Astrocyte (in vitro differentiated cells and primary cell): Measurements from ENCODE around the gene LRIG1. TPM values are rescaled to one million over a fixed set of nuclear protein-coding genes. Genes with fewer than 3 reads are reported as not detected.

Experiments used
- DNase-seq: peaks from one replicate; pipeline ENCODE4 v3.0.0-alpha.2; 2010; ENCODE audit warnings: low read depth
- FAIRE-seq: peaks from 2 replicates; lab custom pipeline; 2011; peaks lifted over from hg19 to GRCh38; lab: Jason Lieb, UNC
- H2AFZ ChIP-seq: 2 replicates; pipeline ENCODE4 v1.6.0; 2012; ENCODE audit warnings: low read depth, low read length, inconsistent platforms
- H3K27ac ChIP-seq: 2 replicates; pipeline ENCODE4 v1.5.1; 2011; ENCODE audit warnings: low read depth, low read length, inconsistent platforms
- H3K27me3 ChIP-seq: 2 replicates; pipeline ENCODE4 v1.6.0; 2011; ENCODE audit warnings: low read length, inconsistent platforms; ENCODE audit not compliant: insufficient read depth
- H3K36me3 ChIP-seq: 2 replicates; pipeline ENCODE4 v1.5.1; 2011; ENCODE audit warnings: low read length, inconsistent platforms; ENCODE audit not compliant: insufficient read depth
- H3K4me1 ChIP-seq: 2 replicates; pipeline ENCODE4 v1.5.1; 2011; ENCODE audit warnings: low read length, inconsistent platforms; ENCODE audit not compliant: insufficient read depth
- H3K4me2 ChIP-seq: 2 replicates; pipeline ENCODE4 v1.6.0; 2012; ENCODE audit warnings: low read length, inconsistent platforms
- H3K4me3 ChIP-seq: 2 replicates; pipeline ENCODE4 v1.5.1; 2011; ENCODE audit warnings: low read depth, mild to moderate bottlenecking, low read length, inconsistent platforms; ENCODE audit not compliant: insufficient read depth
- H3K79me2 ChIP-seq: 2 replicates; pipeline ENCODE4 v1.6.0; 2012; ENCODE audit warnings: mild to moderate bottlenecking, low read length, inconsistent platforms; ENCODE audit not compliant: insufficient read depth
- H3K9ac ChIP-seq: 2 replicates; pipeline ENCODE4 v1.6.0; 2012; ENCODE audit warnings: mild to moderate bottlenecking, low read length, inconsistent platforms
- H3K9me3 ChIP-seq: 2 replicates; pipeline ENCODE4 v1.5.1; 2012; ENCODE audit warnings: low read depth, mild to moderate bottlenecking, low read length, inconsistent platforms; ENCODE audit not compliant: insufficient read depth
- H4K20me1 ChIP-seq: 2 replicates; pipeline ENCODE4 v1.6.0; 2012; ENCODE audit warnings: low read length, inconsistent platforms; ENCODE audit not compliant: insufficient read depth
- H3K27ac Mint-ChIP-seq: one replicate; pipeline ENCODE4 v1.8.0; 2021; ENCODE audit warnings: mild to moderate bottlenecking, mixed read lengths; ENCODE audit not compliant: unreplicated experiment
- H3K27me3 Mint-ChIP-seq: one replicate; pipeline ENCODE4 v1.8.0; 2021; ENCODE audit warnings: low read depth, mixed read lengths; ENCODE audit not compliant: unreplicated experiment
- H3K36me3 Mint-ChIP-seq: one replicate; pipeline ENCODE4 v1.8.0; 2021; ENCODE audit warnings: low read depth, mixed read lengths; ENCODE audit not compliant: unreplicated experiment
- H3K4me1 Mint-ChIP-seq: one replicate; pipeline ENCODE4 v1.8.0; 2021; ENCODE audit warnings: low read depth, mixed read lengths; ENCODE audit not compliant: unreplicated experiment
- H3K4me3 Mint-ChIP-seq: one replicate; pipeline ENCODE4 v1.8.0; 2021; ENCODE audit warnings: mild to moderate bottlenecking, moderate library complexity, mixed read lengths; ENCODE audit not compliant: unreplicated experiment
- H3K9me3 Mint-ChIP-seq: one replicate; pipeline ENCODE4 v1.8.0; 2021; ENCODE audit warnings: mild to moderate bottlenecking, mixed read lengths; ENCODE audit not compliant: unreplicated experiment
- CTCF ChIP-seq: IDR thresholded peaks from 2 replicates; pipeline ENCODE4 v1.5.1; 2011; ENCODE audit warnings: low read depth, mild to moderate bottlenecking, inconsistent platforms, low read length, moderate library complexity; ENCODE audit not compliant: insufficient read depth
- EZH2 ChIP-seq: IDR thresholded peaks from 2 replicates; pipeline ENCODE4 v1.6.1; 2012; ENCODE audit warnings: mild to moderate bottlenecking, low read length, inconsistent platforms; ENCODE audit not compliant: insufficient read depth
- total RNA-seq: library from RNA; stranded (reverse); gene quantifications from 2 replicates; pipeline ENCODE4 v1.2.1, GENCODE V29; 2021

LRIG1 gene
- total RNA-seq, 1 donor from 2014 or later, result 39.7 TPM

- H3K27ac ChIP-seq, result peak overlapping the region; percentile 63
- H3K9me3 Mint-ChIP-seq, result no peaks in the 10 kb centered on the region
- H3K27me3 ChIP-seq, result no peaks in the 10 kb centered on the region
- peaks cover 16% of the 10 kb centered on the region for H3K4me1 ChIP-seq
- no peaks in the 10 kb centered on the region for H3K36me3 ChIP-seq
- H2AFZ ChIP-seq, result no peak overlapping the region
- no peaks in the 10 kb centered on the region for H3K9me3 ChIP-seq
- peak overlapping the region; percentile 95 for H3K27ac Mint-ChIP-seq
- H3K36me3 Mint-ChIP-seq, result peaks cover 2% of the 10 kb centered on the region
- FAIRE-seq (no peak), DNase-seq (no peak)
- H3K4me3 ChIP-seq, result no peak overlapping the region
- peak overlapping the region; percentile 33 for H3K9ac ChIP-seq
- H3K27me3 Mint-ChIP-seq, result no peaks in the 10 kb centered on the region
- no peaks in the 10 kb centered on the region for H4K20me1 ChIP-seq
- peaks cover 26% of the 10 kb centered on the region for H3K4me1 Mint-ChIP-seq
- peak overlapping the region; percentile 22 for H3K4me2 ChIP-seq
- no peak for TF ChIP-seq EZH2
- no peak for TF ChIP-seq CTCF
- no peak overlapping the region for H3K4me3 Mint-ChIP-seq
- H3K79me2 ChIP-seq, result no peaks in the 10 kb centered on the region
These were observed 137.7 kb downstream of the LRIG1 start for GRCh38 chr3:66363148-66363547.

GRCh38 chr3:66362541-66362941 is 138.3 kb downstream of the LRIG1 start:
- Mint-ChIP-seq H3K9me3 (no peaks in the 10 kb centered on the region), H3K27me3 (no peaks in the 10 kb centered on the region), H3K4me3 (peak overlapping the region; percentile 58), H3K36me3 (peaks cover 2% of the 10 kb centered on the region), H3K4me1 (peaks cover 26% of the 10 kb centered on the region), H3K27ac (peak overlapping the region; percentile 95)
- no peaks in the 10 kb centered on the region for H3K9me3 ChIP-seq
- H3K27ac ChIP-seq, result peak overlapping the region; percentile 63
- H3K27me3 ChIP-seq, result no peaks in the 10 kb centered on the region
- FAIRE-seq, result no peak
- peak; percentile 92 for DNase-seq
- no peaks in the 10 kb centered on the region for H4K20me1 ChIP-seq
- H3K4me2 ChIP-seq, result peak overlapping the region; percentile 22
- TF ChIP-seq EZH2, result no peak
- no peak for TF ChIP-seq CTCF
- H3K79me2 ChIP-seq, result no peaks in the 10 kb centered on the region
- peak overlapping the region; percentile 33 for H3K9ac ChIP-seq
- no peak overlapping the region for H3K4me3 ChIP-seq
- peaks cover 16% of the 10 kb centered on the region for H3K4me1 ChIP-seq
- H2AFZ ChIP-seq, result no peak overlapping the region
- no peaks in the 10 kb centered on the region for H3K36me3 ChIP-seq

GRCh38 chr3:66361356-66361755 is 139.5 kb downstream of the LRIG1 start:
- Histone ChIP-seq H3K4me1 (peaks cover 16% of the 10 kb centered on the region), H3K27ac (no peak overlapping the region), H3K9ac (no peak overlapping the region), H3K27me3 (no peaks in the 10 kb centered on the region), H3K4me2 (no peak overlapping the region), H4K20me1 (no peaks in the 10 kb centered on the region), H2AFZ (no peak overlapping the region), H3K9me3 (no peaks in the 10 kb centered on the region), H3K79me2 (no peaks in the 10 kb centered on the region), H3K36me3 (no peaks in the 10 kb centered on the region), H3K4me3 (no peak overlapping the region)
- no peaks in the 10 kb centered on the region for H3K9me3 Mint-ChIP-seq
- no peak for FAIRE-seq
- no peak overlapping the region for H3K4me3 Mint-ChIP-seq
- no peaks in the 10 kb centered on the region for H3K27me3 Mint-ChIP-seq
- peaks cover 26% of the 10 kb centered on the region for H3K4me1 Mint-ChIP-seq
- no peak for TF ChIP-seq CTCF
- TF ChIP-seq EZH2, result no peak
- peak overlapping the region; percentile 95 for H3K27ac Mint-ChIP-seq
- DNase-seq, result no peak
- no peaks in the 10 kb centered on the region for H3K36me3 Mint-ChIP-seq
